IMR-90 (cell line): ENCODE data around the gene SIAH3. TPM values are rescaled to one million over a fixed set of nuclear protein-coding genes. Genes with fewer than 3 reads are reported as not detected.

ENCODE experiments used
- ATAC-seq: fragments of 200-7000 bp; cut with Tn5 transposase; 2 replicates; pipeline ENCODE4 v1.9.1; 2020; ENCODE audit warnings: low read depth, mild to moderate bottlenecking, moderate library complexity
- BruUV-seq: library from RNA; stranded (reverse); fragments of 400-500 nt; replicated peaks from 2 replicates; lab custom pipeline; 2021; lab: Mats Ljungman, UMichigan
- CTCF ChIA-PET: fragments of 300-600 bp; formaldehyde crosslinking; extraction: SDS; loops from one replicate; lab custom pipeline; 2021; ENCODE audit warnings: antibody characterized with exemption; lab: Yijun Ruan, JAX
- POLR2A ChIA-PET: fragments of 300-600 bp; sonication (Branson Sonifier 250); formaldehyde crosslinking; loops from one replicate; lab custom pipeline; 2022; ENCODE audit warnings: antibody characterized with exemption; ENCODE audit not compliant: unreplicated experiment; lab: Charles Lee
- DNase-seq: peaks from one replicate; pipeline ENCODE4 v3.0.0; 2013
- H2AFZ ChIP-seq: replicated peaks from 2 replicates; pipeline ENCODE3; 2013; ENCODE audit warnings: low read length, mild to moderate bottlenecking; ENCODE audit not compliant: poor library complexity
- H2AK5ac ChIP-seq: 2 replicates; pipeline ENCODE4 v1.6.1; 2013; ENCODE audit warnings: low read depth, low read length, inconsistent platforms
- H2AK9ac ChIP-seq: replicated peaks from 2 replicates; pipeline ENCODE3; 2013; ENCODE audit warnings: mild to moderate bottlenecking, low read depth, low read length, moderate library complexity; ENCODE audit not compliant: poor library complexity
- H2BK120ac ChIP-seq: 2 replicates; pipeline ENCODE4 v1.6.1; 2013; ENCODE audit warnings: low read depth, low read length, inconsistent platforms
- H2BK15ac ChIP-seq: 3 replicates; pipeline ENCODE4 v1.6.1; 2013; ENCODE audit warnings: low read depth, low read length, inconsistent platforms
- H2BK20ac ChIP-seq: 2 replicates; pipeline ENCODE4 v1.6.1; 2013; ENCODE audit warnings: low read depth, mild to moderate bottlenecking, inconsistent platforms, low read length, moderate library complexity
- H2BK5ac ChIP-seq: 2 replicates; pipeline ENCODE4 v1.6.1; 2013; ENCODE audit warnings: mild to moderate bottlenecking, low read depth, low read length, inconsistent platforms; ENCODE audit not compliant: poor library complexity, severe bottlenecking
- H3K14ac ChIP-seq: replicated peaks from 2 replicates; pipeline ENCODE4 v1.6.1; 2013; ENCODE audit warnings: low read depth, low read length, inconsistent platforms
- H3K18ac ChIP-seq: 2 replicates; pipeline ENCODE4 v1.6.1; 2013; ENCODE audit warnings: low read depth, low read length, control low read depth
- H3K23ac ChIP-seq: 2 replicates; pipeline ENCODE4 v1.6.1; 2013; ENCODE audit warnings: low read depth, low read length, inconsistent platforms
- H3K27ac ChIP-seq: 2 replicates; pipeline ENCODE4 v1.5.1; 2013; ENCODE audit warnings: mild to moderate bottlenecking, control low read depth, low read length; ENCODE audit not compliant: insufficient read depth
- H3K27me3 ChIP-seq: 2 replicates; pipeline ENCODE4 v1.6.1; 2013; ENCODE audit warnings: low read length; ENCODE audit not compliant: control insufficient read depth, insufficient read depth
- H3K36me3 ChIP-seq: 2 replicates; pipeline ENCODE4 v1.6.1; 2013; ENCODE audit warnings: low read length, mixed read lengths; ENCODE audit not compliant: control insufficient read depth, insufficient read depth
- H3K4ac ChIP-seq: 2 replicates; pipeline ENCODE4 v1.6.1; 2013; ENCODE audit warnings: low read depth, low read length, inconsistent platforms
- H3K4me1 ChIP-seq: 2 replicates; pipeline ENCODE4 v1.6.1; 2013; ENCODE audit warnings: low read length, mixed read lengths; ENCODE audit not compliant: control insufficient read depth, insufficient read depth
- H3K4me2 ChIP-seq: 2 replicates; pipeline ENCODE4 v1.6.1; 2013; ENCODE audit warnings: low read depth, mild to moderate bottlenecking, control low read depth, low read length, moderate library complexity
- H3K4me3 ChIP-seq: 2 replicates; pipeline ENCODE4 v1.5.1; 2013; ENCODE audit warnings: low read depth, mild to moderate bottlenecking, control low read depth, low read length, moderate library complexity; ENCODE audit not compliant: insufficient read depth
- H3K56ac ChIP-seq: 2 replicates; pipeline ENCODE4 v1.6.1; 2013; ENCODE audit warnings: low read length, inconsistent platforms; ENCODE audit not compliant: insufficient read depth; ENCODE audit errors: extremely low read depth
- H3K79me1 ChIP-seq, 2 experiments: 2 replicates each; pipeline ENCODE4 v1.6.1; 2013; ENCODE audit warnings: low read length in 2 of 2, inconsistent platforms in 1 of 2, low read depth in 1 of 2
- H3K9ac ChIP-seq: 2 replicates; pipeline ENCODE4 v1.6.1; 2013; ENCODE audit warnings: low read depth, low read length, control low read depth
- H3K9me1 ChIP-seq: 2 replicates; pipeline ENCODE4 v1.6.1; 2013; ENCODE audit warnings: low read length, inconsistent platforms; ENCODE audit not compliant: insufficient read depth
- H3K9me3 ChIP-seq: 2 replicates; pipeline ENCODE4 v1.6.1; 2013; ENCODE audit warnings: low read length; ENCODE audit not compliant: control insufficient read depth, insufficient read depth
- H4K20me1 ChIP-seq: 2 replicates; pipeline ENCODE4 v1.6.1; 2013; ENCODE audit warnings: low read length, inconsistent platforms; ENCODE audit not compliant: insufficient read depth
- H4K5ac ChIP-seq: 2 replicates; pipeline ENCODE4 v1.6.1; 2013; ENCODE audit warnings: mild to moderate bottlenecking, low read depth, low read length, control low read depth
- H4K8ac ChIP-seq, 2 experiments: 2 replicates each; pipeline ENCODE4 v1.6.1; 2013; ENCODE audit warnings: low read depth in 2 of 2, low read length in 2 of 2, control low read depth in 1 of 2, inconsistent platforms in 1 of 2
- H4K91ac ChIP-seq: 2 replicates; pipeline ENCODE4 v1.6.1; 2013; ENCODE audit warnings: low read depth, low read length, inconsistent platforms; ENCODE audit not compliant: insufficient read depth
- BHLHE40 ChIP-seq: fragments of 150-350 bp; IDR thresholded peaks from 2 replicates; pipeline ENCODE4 v1.6.1; 2016; ENCODE audit warnings: mild to moderate bottlenecking, low read depth, low read length
- CEBPB ChIP-seq: IDR thresholded peaks from 2 replicates; pipeline ENCODE4 v1.6.1; 2012; ENCODE audit warnings: low read depth, low read length, improper control_type of control experiment
- CHD1 ChIP-seq: IDR thresholded peaks from 2 replicates; pipeline ENCODE4 v1.6.1; 2012; ENCODE audit warnings: low read depth, low read length, improper control_type of control experiment
- CTCF ChIP-seq: conservative IDR thresholded peaks from 2 replicates; pipeline ENCODE4 v1.5.1; 2012; ENCODE audit warnings: mild to moderate bottlenecking, low read depth, low read length, improper control_type of control experiment
- ELK1 ChIP-seq: fragments of 150-350 bp; IDR thresholded peaks from 2 replicates; pipeline ENCODE4 v1.6.1; 2016; ENCODE audit warnings: low read depth, mild to moderate bottlenecking, low read length, moderate library complexity, borderline replicate concordance
- FOS ChIP-seq: fragments of 150-350 bp; IDR thresholded peaks from 2 replicates; pipeline ENCODE4 v1.6.1; 2016; ENCODE audit warnings: low read depth, low read length
- MAFK ChIP-seq: IDR thresholded peaks from 2 replicates; pipeline ENCODE4 v1.6.1; 2012; ENCODE audit warnings: low read depth, low read length, improper control_type of control experiment
- MAZ ChIP-seq: IDR thresholded peaks from 2 replicates; pipeline ENCODE4 v1.6.1; 2012; ENCODE audit warnings: low read depth, mild to moderate bottlenecking, low read length, improper control_type of control experiment, moderate library complexity, borderline replicate concordance
- MXI1 ChIP-seq: IDR thresholded peaks from 2 replicates; pipeline ENCODE4 v1.6.1; 2012; ENCODE audit warnings: low read depth, mild to moderate bottlenecking, low read length, moderate library complexity, borderline replicate concordance
- NFE2L2 ChIP-seq: fragments of 150-350 bp; IDR thresholded peaks from 2 replicates; pipeline ENCODE4 v1.6.1; 2016; ENCODE audit warnings: low read depth, mild to moderate bottlenecking, low read length
- POLR2A ChIP-seq: IDR thresholded peaks from 2 replicates; pipeline ENCODE4 v1.6.1; 2012; ENCODE audit warnings: mild to moderate bottlenecking, low read depth, low read length
- RAD21 ChIP-seq: IDR thresholded peaks from 2 replicates; pipeline ENCODE4 v1.6.1; 2012; ENCODE audit warnings: low read length, improper control_type of control experiment
- RCOR1 ChIP-seq: IDR thresholded peaks from 2 replicates; pipeline ENCODE4 v1.6.1; 2012; ENCODE audit warnings: mild to moderate bottlenecking, low read length, improper control_type of control experiment; ENCODE audit not compliant: insufficient replicate concordance
- RFX5 ChIP-seq: IDR thresholded peaks from 2 replicates; pipeline ENCODE4 v1.8.0; 2012; ENCODE audit warnings: low read depth, mild to moderate bottlenecking, low read length, moderate library complexity
- SMC3 ChIP-seq: fragments of 150-350 bp; IDR thresholded peaks from 2 replicates; pipeline ENCODE4 v1.6.1; 2016; ENCODE audit warnings: low read depth, mild to moderate bottlenecking, antibody characterized with exemption, low read length, moderate library complexity
- WGBS, 2 experiments: methylation state at CpG; one replicate each; pipeline versions ENCODE4 v1.1.5 to v1.1.7; 2013; ENCODE audit warnings: missing lambda C conversion rate in 2 of 2; ENCODE audit not compliant: insufficient read length in 1 of 2; ENCODE audit errors: extremely low coverage in 2 of 2; 5-methylcytosine and 5-hydroxymethylcytosine counted together
- dilution Hi-C: fragments of 300-500 bp; cut with HindIII; formaldehyde crosslinking; loops from one replicate; pipeline ENCODE4 v1.14.3; 2018; ENCODE audit warnings: low sequenced_read_pairs; ENCODE audit not compliant: unreplicated experiment
- in situ Hi-C: fragments of 300-500 bp; cut with MboI; formaldehyde crosslinking; loops from 3 replicates; pipeline ENCODE4 v1.14.3; 2019; ENCODE audit warnings: low sequenced_read_pairs, inconsistent platforms, mixed read lengths
- intact Hi-C: fragments of 100-400 bp; cut with micrococcal nuclease; formaldehyde crosslinking; loops from 2 replicates; pipeline ENCODE4 v1.10.0; 2022
- polyA plus RNA-seq, 3 experiments: library from polyadenylated mRNA; depleted of rRNA; stranded (reverse); fragments of >200 nt; gene quantifications; 2 replicates each; pipeline ENCODE4 v1.2.3, GENCODE V29; 2012; ENCODE audit warnings: low replicate concordance in 1 of 3
- total RNA-seq: library from RNA; depleted of rRNA; stranded (reverse); fragments of >200 nt; gene quantifications from 2 replicates; pipeline ENCODE4 v1.2.3, GENCODE V29; 2012

The SIAH3 gene
- total and polyA plus RNA-seq, 2 of the 4 experiments (the other 2 are of a cell fraction), result under 0.01 TPM; not detected in 1

GRCh38 chr13:45728759-45729158 is 122.8 kb downstream of the SIAH3 start:
- H2BK5ac ChIP-seq, result no peak overlapping the region
- H2AK9ac ChIP-seq, result no peak overlapping the region
- H3K36me3 ChIP-seq, result no peaks in the 10 kb centered on the region
- no peak overlapping the region for H2BK20ac ChIP-seq
- no peak overlapping the region for H4K5ac ChIP-seq
- no peaks in the 10 kb centered on the region for H3K4me1 ChIP-seq
- H3K4me2 ChIP-seq, result no peak overlapping the region
- TF ChIP-seq RFX5 (no peak), CEBPB (no peak), RAD21 (no peak), CTCF (no peak), NFE2L2 (no peak), FOS (no peak), MXI1 (no peak), ELK1 (no peak), MAFK (no peak), POLR2A (no peak), SMC3 (no peak), BHLHE40 (no peak), RCOR1 (no peak), CHD1 (no peak), MAZ (no peak)
- no peak overlapping the region for H3K18ac ChIP-seq
- no peak overlapping the region for H3K4ac ChIP-seq
- H3K4me3 ChIP-seq, result no peak overlapping the region
- no peak overlapping the region for H4K91ac ChIP-seq
- H2BK120ac ChIP-seq, result no peak overlapping the region
- CTCF ChIA-PET, result interaction anchor here (0.6 to 1.4 kb wide), 3 partner anchors 9 to 151 kb away, joined by 3 to 10 read pairs (median 4); no protein-coding TSS in a partner anchor
- H4K20me1 ChIP-seq, result no peaks in the 10 kb centered on the region
- H3K9me1 ChIP-seq, result no peaks in the 10 kb centered on the region
- intact Hi-C loops (no loop called here), in situ Hi-C loops (no loop called here), dilution Hi-C loops (no loop called here)
- no peak overlapping the region for H2BK15ac ChIP-seq
- H4K8ac ChIP-seq, result no peak overlapping the region
- peaks cover 6% of the 10 kb centered on the region for H3K27me3 ChIP-seq
- H3K9me3 ChIP-seq, result no peaks in the 10 kb centered on the region
- no peak overlapping the region for H3K56ac ChIP-seq
- WGBS, 2 experiments, result 67% methylated on average over 4 of the region's 6 CpGs; no CpG with 5 or more reads in 1 of the 2 experiments
- no peaks in the 10 kb centered on the region for H3K79me1 ChIP-seq
- POLR2A ChIA-PET, result no interaction called here
- no peak for ATAC-seq
- no peak overlapping the region for H3K14ac ChIP-seq
- no peak overlapping the region for H2AK5ac ChIP-seq
- no peak for DNase-seq
- no peak overlapping the region for H3K23ac ChIP-seq
- no TSS peak for BruUV-seq
- H2AFZ ChIP-seq, result no peak overlapping the region
- H3K27ac ChIP-seq, result no peak overlapping the region
- H3K9ac ChIP-seq, result no peak overlapping the region
